MCF 10A (cell line): ENCODE results near the gene LRRC61. TPM values are rescaled to one million over a fixed set of nuclear protein-coding genes. Genes with fewer than 3 reads are reported as not detected.

Source experiments
- BruUV-seq: library from RNA; stranded (reverse); fragments of 400-500 nt; replicated peaks from 2 replicates; lab custom pipeline; 2021; lab: Mats Ljungman, UMichigan
- CTCF ChIA-PET: fragments of 300-600 bp; sonication (Branson Sonifier 250); formaldehyde crosslinking; extraction: SDS; loops from one replicate; lab custom pipeline; 2021; ENCODE audit warnings: antibody characterized with exemption, inconsistent platforms; lab: Yijun Ruan, JAX
- POLR2A ChIA-PET: fragments of 300-600, 350-650 bp; sonication (Branson Sonifier 250); formaldehyde crosslinking; extraction: SDS; loops from one replicate; lab custom pipeline; 2020; ENCODE audit warnings: antibody characterized with exemption, inconsistent platforms; lab: Yijun Ruan, JAX
- DNase-seq: peaks from one replicate; pipeline ENCODE4 v3.0.0-alpha.2; 2018; ENCODE audit not compliant: unreplicated experiment
- H3K27ac Mint-ChIP-seq: one replicate; pipeline ENCODE4 v1.8.0; 2022; ENCODE audit warnings: mild to moderate bottlenecking, low read depth, mixed read lengths; ENCODE audit not compliant: unreplicated experiment
- H3K27me3 Mint-ChIP-seq: one replicate; pipeline ENCODE4 v1.8.0; 2022; ENCODE audit warnings: mixed read lengths; ENCODE audit not compliant: insufficient read depth, unreplicated experiment
- H3K36me3 Mint-ChIP-seq: one replicate; pipeline ENCODE4 v1.8.0; 2022; ENCODE audit warnings: mild to moderate bottlenecking, moderate library complexity, mixed read lengths; ENCODE audit not compliant: insufficient read depth, unreplicated experiment
- H3K4me1 Mint-ChIP-seq: one replicate; pipeline ENCODE4 v1.8.0; 2022; ENCODE audit warnings: mixed read lengths; ENCODE audit not compliant: insufficient read depth, unreplicated experiment
- H3K4me3 Mint-ChIP-seq: one replicate; pipeline ENCODE4 v1.8.0; 2022; ENCODE audit warnings: mild to moderate bottlenecking, moderate library complexity, mixed read lengths; ENCODE audit not compliant: unreplicated experiment
- H3K9me3 Mint-ChIP-seq: one replicate; pipeline ENCODE4 v1.8.0; 2022; ENCODE audit warnings: mixed read lengths; ENCODE audit not compliant: unreplicated experiment
- CTCF ChIP-seq: fragments of 200-600 bp; IDR thresholded peaks from one replicate; pipeline ENCODE4 v1.8.0; 2022; ENCODE audit warnings: antibody characterized with exemption, mild to moderate bottlenecking; ENCODE audit not compliant: unreplicated experiment
- intact Hi-C: fragments of 100-400 bp; cut with micrococcal nuclease; formaldehyde crosslinking; loops from 2 replicates; pipeline ENCODE4 v1.14.1; 2022
- total RNA-seq: library from RNA; stranded (reverse); gene quantifications from 2 replicates; pipeline ENCODE4 v1.2.3, GENCODE V29; 2022

The LRRC61 gene
- total RNA-seq, 1 experiment from 2014 or later = 8.4 TPM

DNA sequence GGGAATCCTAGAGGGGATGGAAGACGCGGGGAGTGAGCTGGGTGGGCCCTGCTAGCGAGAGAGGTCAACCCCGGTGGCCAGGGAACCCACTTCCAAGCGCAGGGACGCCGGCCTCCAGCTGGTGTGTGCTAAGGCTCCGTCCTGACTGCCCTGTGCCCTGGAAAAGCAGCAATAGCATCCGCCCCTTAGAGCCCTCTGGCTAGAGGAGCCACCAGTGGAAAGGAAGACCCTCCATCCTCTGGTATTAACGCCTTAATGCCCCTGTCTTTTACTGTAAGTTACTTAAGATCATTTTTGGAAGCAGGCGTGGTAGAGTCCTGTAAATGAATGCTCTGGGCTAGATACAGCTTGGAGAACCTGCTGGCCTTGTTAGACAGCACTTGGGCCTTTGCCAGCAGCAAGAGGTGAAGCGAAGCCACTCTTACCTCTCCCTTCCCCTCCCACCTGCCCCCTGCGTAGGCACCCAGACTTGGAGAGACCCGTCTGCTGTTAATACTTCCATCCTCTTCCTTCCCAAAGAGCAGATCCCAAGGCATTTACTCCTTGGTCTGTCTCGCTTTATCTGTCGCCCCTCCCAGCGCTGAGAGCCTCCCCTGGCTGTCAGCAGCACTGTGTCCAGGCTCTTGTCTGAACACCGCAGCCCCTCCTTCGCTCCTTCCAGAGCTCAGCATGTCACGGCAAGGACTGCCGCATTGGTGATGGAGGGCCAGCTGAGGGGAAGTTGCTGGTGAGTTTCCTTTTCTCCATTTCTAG lies 50.1 kb downstream of the LRRC61 start:
- Mint-ChIP-seq H3K9me3 (no peaks in the 10 kb centered on the region), H3K4me3 (no peak overlapping the region), H3K27ac (peak overlapping the region; percentile 67), H3K36me3 (peaks cover 35% of the 10 kb centered on the region), H3K4me1 (peaks cover 6% of the 10 kb centered on the region), H3K27me3 (no peaks in the 10 kb centered on the region)
- ChIA-PET CTCF (interaction anchor here (0.5 to 0.6 kb wide), 2 partner anchors 32 to 37 kb away, joined by 3 read pairs; a partner anchor contains a TSS), POLR2A (interaction anchor here (1.1 kb wide), 1 partner anchor 32 kb away, joined by 3 read pairs; a partner anchor contains a TSS)
- BruUV-seq = TSS peak; percentile 11
- TF ChIP-seq CTCF = no peak
- no peak for DNase-seq
- intact Hi-C loops = no loop called here

GRCh38 chr7:150374026-150374425 lies 50.9 kb downstream of the LRRC61 start:
- peaks cover 35% of the 10 kb centered on the region for H3K36me3 Mint-ChIP-seq
- no peaks in the 10 kb centered on the region for H3K9me3 Mint-ChIP-seq
- no peak overlapping the region for H3K4me3 Mint-ChIP-seq
- no TSS peak for BruUV-seq
- ChIA-PET POLR2A (interaction anchor here (1.1 kb wide), 1 partner anchor 31 kb away, joined by 3 read pairs; a partner anchor contains a TSS), CTCF (interaction anchor here (0.5 kb wide), 1 partner anchor 38 kb away, joined by 3 read pairs; no protein-coding TSS in a partner anchor)
- H3K4me1 Mint-ChIP-seq = peaks cover 6% of the 10 kb centered on the region
- TF ChIP-seq CTCF = no peak
- DNase-seq = no peak
- intact Hi-C loops = no loop called here
- no peak overlapping the region for H3K27ac Mint-ChIP-seq
- H3K27me3 Mint-ChIP-seq = no peaks in the 10 kb centered on the region

- TF ChIP-seq CTCF = no peak
- POLR2A ChIA-PET = interaction anchor here (1.1 kb wide), 1 partner anchor 31 kb away, joined by 3 read pairs; a partner anchor contains a TSS
- intact Hi-C loops = no loop called here
- Mint-ChIP-seq H3K27me3 (no peaks in the 10 kb centered on the region), H3K27ac (no peak overlapping the region), H3K4me3 (no peak overlapping the region), H3K4me1 (peaks cover 7% of the 10 kb centered on the region), H3K36me3 (peaks cover 35% of the 10 kb centered on the region), H3K9me3 (no peaks in the 10 kb centered on the region)
- BruUV-seq = no TSS peak
- CTCF ChIA-PET = no interaction called here
- no peak for DNase-seq
Measured at GRCh38 chr7:150374472-150374871, 51.3 kb downstream of the LRRC61 start.

DNA sequence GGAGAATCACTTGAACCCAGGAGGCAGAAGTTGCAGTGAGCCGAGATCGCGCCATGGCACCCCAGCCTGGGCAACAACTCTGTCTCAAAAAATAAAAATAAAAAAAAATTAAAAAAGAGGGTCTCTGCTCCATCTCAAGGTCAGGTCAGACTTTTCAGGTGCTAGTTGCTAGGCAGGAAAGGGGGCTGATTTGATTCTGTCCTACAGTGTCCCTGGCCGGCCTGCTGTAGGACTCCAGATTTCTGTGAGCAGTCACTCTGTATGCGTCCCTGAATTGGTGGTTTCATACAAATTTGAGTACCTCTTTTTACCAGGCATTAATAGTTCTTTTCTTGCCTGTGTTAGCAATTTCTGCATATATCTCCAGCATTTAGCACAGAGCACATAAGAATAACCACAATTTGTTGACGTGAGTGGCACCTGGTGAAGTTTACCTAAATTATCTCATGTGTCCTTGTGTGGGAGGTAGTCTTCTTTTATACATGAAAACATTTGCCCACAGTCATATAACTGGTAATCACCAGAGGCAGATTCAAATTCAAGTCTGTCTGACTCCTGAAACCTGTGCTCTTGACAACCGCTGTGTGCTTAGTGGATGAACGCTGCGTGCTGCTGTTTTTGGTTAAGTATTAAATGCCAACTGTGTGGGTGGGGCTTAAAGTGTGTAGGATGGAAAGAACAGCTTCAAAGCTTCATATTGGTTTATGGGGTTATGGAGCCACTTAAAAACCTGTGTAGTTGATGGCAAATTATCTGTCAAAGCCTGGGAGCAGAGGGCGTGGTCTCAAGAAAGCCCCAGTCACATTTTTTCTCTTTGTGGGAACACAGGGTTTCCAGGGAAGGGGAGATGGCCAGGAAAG lies 52.7 kb downstream of the LRRC61 start:
- no TSS peak for BruUV-seq
- Mint-ChIP-seq H3K9me3 (no peaks in the 10 kb centered on the region), H3K4me3 (no peak overlapping the region), H3K4me1 (peaks cover 21% of the 10 kb centered on the region), H3K27me3 (no peaks in the 10 kb centered on the region), H3K27ac (no peak overlapping the region), H3K36me3 (peaks cover 27% of the 10 kb centered on the region)
- no peak for DNase-seq
- intact Hi-C loops = no loop called here
- no peak for TF ChIP-seq CTCF
- POLR2A ChIA-PET = no interaction called here
- CTCF ChIA-PET = interaction anchor here (0.6 kb wide), 1 partner anchor 887 kb away, joined by 3 read pairs; no protein-coding TSS in a partner anchor
